GM12891 (cell line): ENCODE results near the gene CST7.

Experiments
- PAX5 ChIP-seq: IDR thresholded peaks from 2 replicates; pipeline ENCODE4 v1.6.1; 2011; ENCODE audit warnings: low read length, moderate library complexity, mild to moderate bottlenecking; ENCODE audit not compliant: insufficient read depth, severe bottlenecking
- POLR2A ChIP-seq: IDR thresholded peaks from 2 replicates; pipeline ENCODE4 v1.6.1; 2011; ENCODE audit warnings: low read depth, low read length, control low read depth
- POLR2AphosphoS5 ChIP-seq: IDR thresholded peaks from 2 replicates; pipeline ENCODE4 v1.6.1; 2011; ENCODE audit warnings: low read depth, low read length, control low read depth
- POU2F2 ChIP-seq: IDR thresholded peaks from 2 replicates; pipeline ENCODE4 v1.6.1; 2011; ENCODE audit warnings: low read depth, mild to moderate bottlenecking, control low read depth, low read length, moderate library complexity
- SPI1 ChIP-seq: IDR thresholded peaks from 2 replicates; pipeline ENCODE4 v1.6.1; 2011; ENCODE audit warnings: low read depth, low read length, control low read depth
- TAF1 ChIP-seq: IDR thresholded peaks from 2 replicates; pipeline ENCODE4 v1.6.1; 2011; ENCODE audit warnings: low read depth, low read length, control low read depth

- TF ChIP-seq POLR2AphosphoS5 (no peak), PAX5 (no peak), POLR2A (no peak), TAF1 (no peak), POU2F2 (no peak), SPI1 (no peak)
Observed at GRCh38 chr20:24972341-24972740, 23.3 kb downstream of the CST7 start.
